Fibroblast of villous mesenchyme (primary cell): ENCODE measurements around the gene NSD1. TPM values are rescaled to one million over a fixed set of nuclear protein-coding genes. Genes with fewer than 3 reads are reported as not detected.

Source experiments
- DNase-seq: peaks from one replicate; pipeline ENCODE4 v3.0.0-alpha.2; 2010; ENCODE audit warnings: low read depth
- H3K4me3 ChIP-seq: 2 replicates; pipeline ENCODE4 v1.5.1; 2011; ENCODE audit warnings: low read depth, mild to moderate bottlenecking, low read length
- CTCF ChIP-seq: IDR thresholded peaks from 2 replicates; pipeline ENCODE4 v1.5.1; 2012; ENCODE audit warnings: low read depth, mild to moderate bottlenecking, low read length; ENCODE audit not compliant: insufficient read depth
- total RNA-seq: library from RNA; depleted of rRNA; stranded (reverse); fragments of >200 nt; gene quantifications from 2 replicates; pipeline ENCODE4 v1.2.3, GENCODE V29; 2012

Gene NSD1
- total RNA-seq, 1 donor = 70.0 TPM

- H3K4me3 ChIP-seq = no peak overlapping the region
- peak; percentile 96 for TF ChIP-seq CTCF
- peak; percentile 46 for DNase-seq
Observed at GRCh38 chr5:177111720-177112394, 21.7 kb upstream of the NSD1 start.

GRCh38 chr5:177112589-177113220 lies 20.9 kb upstream of the NSD1 start:
- H3K4me3 ChIP-seq = no peak overlapping the region
- no peak for TF ChIP-seq CTCF
- no peak for DNase-seq

GRCh38 chr5:177113566-177114424 lies 19.8 kb upstream of the NSD1 start:
- TF ChIP-seq CTCF = peak; percentile 100
- H3K4me3 ChIP-seq = no peak overlapping the region
- peak; percentile 81 for DNase-seq

GRCh38 chr5:177116631-177117373 lies 16.8 kb upstream of the NSD1 start:
- peak; percentile 85 for DNase-seq
- no peak for TF ChIP-seq CTCF
- H3K4me3 ChIP-seq = peak overlapping the region; percentile 21

GRCh38 chr5:177117441-177118045 lies 16.0 kb upstream of the NSD1 start:
- TF ChIP-seq CTCF = no peak
- DNase-seq = no peak
- no peak overlapping the region for H3K4me3 ChIP-seq

- DNase-seq = no peak
- H3K4me3 ChIP-seq = no peak overlapping the region
- no peak for TF ChIP-seq CTCF
Observed at GRCh38 chr5:177122566-177122965, 11.0 kb upstream of the NSD1 start.
